ENCODE results near the gene PRKG1.

GRCh38 chr10:51583976-51584375 lies 509.7 kb downstream of the PRKG1 start:
- TF ChIP-seq TAF1 (conservative IDR thresholded peaks at IDR 0.05) (no peak), CTCF (IDR thresholded peaks at IDR 0.05; ENCODE audit: low read depth, low read length, missing input control) (no peak), YY1 (IDR thresholded peaks at IDR 0.05) (no peak), ZBTB33 (IDR thresholded peaks at IDR 0.05) (no peak), REST (IDR thresholded peaks at IDR 0.05) (no peak), ATF3 (IDR thresholded peaks at IDR 0.05) (no peak), MAX (IDR thresholded peaks at IDR 0.05) (no peak), JUND (IDR thresholded peaks at IDR 0.05) (no peak), SP1 (IDR thresholded peaks at IDR 0.05) (no peak), RXRA (IDR thresholded peaks at IDR 0.05) (no peak), HNF4A (conservative IDR thresholded peaks at IDR 0.05) (no peak), RAD21 (IDR thresholded peaks at IDR 0.05) (no peak), FOXA2 (IDR thresholded peaks at IDR 0.05) (no peak)
